Measurements from ENCODE around the gene MAP7D3. TPM values are rescaled to one million over a fixed set of nuclear protein-coding genes. Genes with fewer than 3 reads are reported as not detected.

The MAP7D3 gene
- polyA plus RNA-seq, 1 donor from 2014 or later = 0.68 TPM

- H3F3A ChIP-seq (ENCODE audit: insufficient read depth, low read length, poor library complexity, severe bottlenecking) = no peaks in the 10 kb centered on the region
- no peaks in the 10 kb centered on the region for H3K9me2 ChIP-seq (ENCODE audit: insufficient read depth, low read length)
- H3K27ac ChIP-seq (ENCODE audit: low read length) = no peak overlapping the region
- no peak overlapping the region for H3K9ac ChIP-seq (ENCODE audit: low read length)
- TF ChIP-seq MXI1 (conservative IDR thresholded peaks at IDR 0.05; ENCODE audit: poor library complexity, severe bottlenecking) (no peak), CTCF (IDR thresholded peaks at IDR 0.05; ENCODE audit: poor library complexity, severe bottlenecking) (no peak), SMC3 (conservative IDR thresholded peaks at IDR 0.05; ENCODE audit: poor library complexity) (no peak), EP300 (conservative IDR thresholded peaks at IDR 0.05; ENCODE audit: poor library complexity, severe bottlenecking) (no peak), POLR2AphosphoS5 (IDR thresholded peaks at IDR 0.05) (no peak), TAF1 (IDR thresholded peaks at IDR 0.05; ENCODE audit: low read depth) (no peak), RAD21 (conservative IDR thresholded peaks at IDR 0.05) (no peak), EZH2 (IDR thresholded peaks at IDR 0.05; ENCODE audit: borderline replicate concordance, insufficient read depth, low read length, poor library complexity, severe bottlenecking) (no peak), REST (IDR thresholded peaks at IDR 0.05; ENCODE audit: borderline replicate concordance) (no peak)
- no peak overlapping the region for H2AFZ ChIP-seq (ENCODE audit: low read depth, low read length)
- H3K27me3 ChIP-seq (ENCODE audit: insufficient read depth, low read depth, low read length) = no peaks in the 10 kb centered on the region
- H3K36me3 ChIP-seq (ENCODE audit: insufficient read depth, low read length) = no peaks in the 10 kb centered on the region
- no peak overlapping the region for H3K4me3 ChIP-seq (ENCODE audit: low read length)
- H4K20me1 ChIP-seq (ENCODE audit: insufficient read depth) = no peaks in the 10 kb centered on the region
- no peaks in the 10 kb centered on the region for H3K9me3 ChIP-seq (ENCODE audit: low read length)
- no peak overlapping the region for H3K4me2 ChIP-seq (ENCODE audit: low read length)
- no peaks in the 10 kb centered on the region for H3K79me2 ChIP-seq (replicated peaks; ENCODE audit: insufficient read depth, low read length)
Observed at GRCh38 chrX:136194536-136194935, 56.7 kb downstream of the MAP7D3 start.

- Histone ChIP-seq H3K9ac (ENCODE audit: low read length) (no peak overlapping the region), H3K27ac (ENCODE audit: low read length) (no peak overlapping the region), H3F3A (ENCODE audit: insufficient read depth, low read length, poor library complexity, severe bottlenecking) (no peaks in the 10 kb centered on the region), H2AFZ (ENCODE audit: low read depth, low read length) (no peak overlapping the region), H4K20me1 (ENCODE audit: insufficient read depth) (no peaks in the 10 kb centered on the region), H3K9me3 (ENCODE audit: low read length) (no peaks in the 10 kb centered on the region), H3K27me3 (ENCODE audit: insufficient read depth, low read depth, low read length) (no peaks in the 10 kb centered on the region), H3K4me2 (ENCODE audit: low read length) (no peak overlapping the region), H3K36me3 (ENCODE audit: insufficient read depth, low read length) (no peaks in the 10 kb centered on the region), H3K9me2 (ENCODE audit: insufficient read depth, low read length) (no peaks in the 10 kb centered on the region), H3K79me2 (replicated peaks; ENCODE audit: insufficient read depth, low read length) (no peaks in the 10 kb centered on the region), H3K4me3 (ENCODE audit: low read length) (no peak overlapping the region)
- TF ChIP-seq SMC3 (conservative IDR thresholded peaks at IDR 0.05; ENCODE audit: poor library complexity) = no peak
Observed at GRCh38 chrX:136193771-136194170, 57.4 kb downstream of the MAP7D3 start.

All from neural cell (in vitro differentiated cells).